Measurements from ENCODE around the gene NAPG.
"Not testable (repeated sequence)": the region's sequence is repeated elsewhere in the genome, so short reads cannot be mapped to it uniquely, and the experiment has no call there.

The NAPG gene

DNA sequence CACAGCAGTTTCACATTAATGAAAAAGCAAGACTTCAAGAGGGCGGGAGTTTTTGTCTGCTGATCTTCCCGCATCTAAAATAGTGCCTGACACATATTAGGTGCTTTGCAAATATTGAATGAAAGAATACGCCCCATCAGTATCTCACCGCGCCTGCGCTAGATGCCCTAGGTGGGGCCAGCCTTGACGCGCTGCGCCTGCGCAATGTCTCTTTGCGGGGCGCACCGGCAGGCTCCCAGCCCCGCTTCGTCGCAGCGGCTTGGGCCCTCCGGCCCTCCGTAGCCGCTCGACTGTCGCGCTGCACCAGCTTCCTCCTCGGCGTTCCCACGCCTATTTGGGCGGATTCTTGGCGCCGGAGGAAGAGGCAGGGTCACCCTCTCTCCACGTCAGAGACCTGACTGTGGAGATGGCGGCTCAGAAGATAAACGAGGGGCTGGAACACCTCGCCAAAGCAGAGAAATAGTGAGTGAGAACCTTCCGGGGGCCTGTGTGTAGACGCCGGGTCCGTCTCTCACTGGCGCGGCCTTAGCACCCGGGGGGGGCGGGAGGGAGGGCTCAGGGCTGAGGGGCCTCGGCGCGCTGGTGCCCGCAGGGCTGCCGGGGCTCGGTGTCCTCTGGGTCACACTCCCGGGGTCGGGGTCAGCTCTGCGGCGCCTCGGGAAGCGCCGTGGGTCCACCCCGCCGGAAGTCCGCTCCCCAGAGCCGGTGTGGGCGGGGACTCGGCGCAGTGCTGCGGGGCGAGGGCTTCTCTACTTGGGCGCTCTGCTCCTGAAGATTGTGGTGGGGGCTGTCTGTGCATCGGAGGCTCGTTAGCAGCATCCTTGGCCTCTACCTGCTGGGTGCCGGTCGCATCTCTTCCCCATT, at the start of gene NAPG:
TSS of gene NAPG (plus strand) at position 331 of the 864 bp plus-strand sequence. CDS start at position 407, 76 bp downstream.
- DNase-seq, result peak; percentile 97

DNA sequence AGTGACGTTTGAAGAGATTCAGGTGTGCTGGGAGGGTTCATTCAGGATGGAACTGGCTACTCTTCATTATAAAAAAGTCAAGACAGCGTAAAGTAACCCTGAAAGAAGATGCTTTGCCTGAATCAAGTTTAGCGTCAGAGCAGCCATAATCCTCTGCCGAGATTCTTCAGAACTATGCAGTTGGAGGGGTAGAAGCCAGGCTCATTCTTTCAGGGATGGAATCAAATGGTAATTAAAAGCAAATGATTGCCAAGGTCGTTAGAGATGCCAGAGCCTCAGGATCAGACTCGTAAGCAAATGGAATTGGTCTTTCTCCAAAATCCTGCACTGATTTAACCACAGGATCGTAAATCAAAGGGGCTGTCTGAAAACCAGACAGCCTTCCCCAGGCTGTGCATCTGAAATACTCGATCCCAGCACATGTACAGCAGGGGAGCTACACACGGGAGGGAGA, 49.5 kb upstream of the NAPG start:
- no peak for DNase-seq

DNA sequence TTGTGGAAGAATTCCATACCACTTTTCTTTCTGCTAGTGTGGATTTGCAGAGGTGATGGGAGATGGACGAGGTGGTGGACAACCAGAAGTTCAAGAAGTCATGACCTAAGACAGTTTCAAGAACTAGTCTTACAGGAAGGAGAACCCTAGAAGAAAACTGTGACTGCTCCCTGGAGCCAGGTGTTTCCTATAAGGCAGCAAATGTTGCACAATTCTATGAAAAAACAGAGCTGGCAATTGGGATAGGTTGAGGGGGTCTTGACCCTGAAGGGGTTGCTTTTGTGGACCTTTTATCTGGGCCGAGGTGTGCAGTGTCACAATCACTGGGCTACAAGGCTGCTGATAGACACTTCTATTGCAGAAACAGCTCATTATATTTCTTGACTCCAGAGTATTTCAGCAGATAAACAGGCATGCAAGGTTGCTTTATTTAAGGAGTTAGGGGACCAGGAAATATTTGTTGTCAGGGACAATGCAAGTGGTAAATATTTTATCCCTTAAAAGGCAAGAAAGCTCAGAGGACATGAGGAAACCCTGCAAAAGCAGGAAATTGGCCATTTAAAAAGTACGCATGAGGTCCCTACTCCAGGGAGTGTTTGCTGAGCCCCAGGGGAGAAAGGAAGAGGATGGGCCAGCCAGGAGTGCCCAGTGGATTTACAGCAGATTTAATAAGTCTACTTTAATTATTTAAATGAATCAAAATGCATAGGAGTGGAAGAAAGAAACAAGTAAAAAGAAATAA, 48.5 kb upstream of the NAPG start:
- DNase-seq, result peak; percentile 65

DNA sequence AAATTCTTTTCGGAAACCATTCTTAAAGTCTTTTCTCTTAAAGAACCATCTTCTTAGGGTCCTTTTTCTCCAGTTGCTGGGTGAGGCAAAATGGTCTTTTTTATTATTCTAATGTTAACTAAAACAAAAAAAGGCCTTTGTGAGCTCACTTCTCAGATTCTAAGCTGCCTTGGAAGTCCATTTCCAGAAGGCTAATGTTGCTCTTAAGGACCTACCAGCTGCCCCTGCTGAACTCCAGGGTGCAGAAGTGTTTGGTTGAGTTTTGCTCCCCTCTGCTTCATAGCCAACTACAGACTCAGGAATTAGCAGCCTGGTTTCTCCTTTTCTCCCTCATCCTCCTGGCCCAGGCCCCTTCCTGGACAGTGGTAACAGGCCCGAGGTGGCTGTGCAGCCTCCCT, 48.0 kb upstream of the NAPG start:
- no peak for DNase-seq

DNA sequence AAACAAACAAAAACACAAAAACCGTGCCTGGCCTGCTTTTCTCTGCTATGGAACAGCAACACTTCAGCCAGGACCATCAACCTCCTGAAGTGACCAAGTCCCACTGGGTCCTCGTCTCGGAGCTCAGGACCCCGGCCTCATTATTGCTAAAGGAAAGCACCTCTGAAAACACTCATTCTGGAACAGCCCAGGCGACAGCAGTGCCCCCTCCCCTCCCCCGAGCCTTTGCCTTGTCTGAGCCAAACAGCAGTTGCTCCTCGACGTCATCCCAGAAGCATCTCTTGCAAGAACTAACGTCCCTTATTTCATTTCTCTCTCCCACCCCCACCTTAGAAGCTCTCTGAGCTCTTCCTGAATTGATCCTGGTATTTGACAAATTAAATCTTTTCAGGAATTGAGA, 44.0 kb upstream of the NAPG start:
- no peak for DNase-seq

DNA sequence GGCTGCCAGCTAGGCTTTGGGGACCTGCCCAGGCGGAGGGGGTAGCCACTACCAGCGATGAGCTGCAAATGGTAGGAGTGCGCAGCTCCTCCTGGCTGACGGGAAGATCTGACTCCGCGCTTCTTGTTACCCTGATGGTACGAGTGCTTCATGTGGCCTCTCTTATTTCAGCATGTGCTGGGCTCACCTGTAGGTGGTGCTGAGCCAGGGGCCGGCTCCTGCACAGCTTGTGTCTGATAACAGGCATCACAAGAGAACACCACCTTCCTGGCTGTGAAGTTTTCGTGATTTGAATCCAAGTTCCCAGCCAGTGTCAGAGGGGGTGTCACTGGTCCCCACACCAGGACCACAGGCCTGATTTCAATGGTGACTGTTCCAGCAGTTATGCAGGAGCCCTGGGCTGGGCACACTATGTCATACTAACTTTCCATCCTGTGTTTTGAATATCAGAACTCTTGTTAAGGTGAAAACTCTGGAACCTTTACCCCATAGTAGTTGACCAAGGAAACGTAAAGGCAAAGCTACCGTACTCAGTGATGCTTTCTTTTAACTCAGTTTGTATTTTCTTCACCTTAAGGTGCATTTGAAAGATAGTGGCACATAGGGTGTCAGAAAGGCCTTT, 43.4 kb upstream of the NAPG start:
- DNase-seq, result no peak

DNA sequence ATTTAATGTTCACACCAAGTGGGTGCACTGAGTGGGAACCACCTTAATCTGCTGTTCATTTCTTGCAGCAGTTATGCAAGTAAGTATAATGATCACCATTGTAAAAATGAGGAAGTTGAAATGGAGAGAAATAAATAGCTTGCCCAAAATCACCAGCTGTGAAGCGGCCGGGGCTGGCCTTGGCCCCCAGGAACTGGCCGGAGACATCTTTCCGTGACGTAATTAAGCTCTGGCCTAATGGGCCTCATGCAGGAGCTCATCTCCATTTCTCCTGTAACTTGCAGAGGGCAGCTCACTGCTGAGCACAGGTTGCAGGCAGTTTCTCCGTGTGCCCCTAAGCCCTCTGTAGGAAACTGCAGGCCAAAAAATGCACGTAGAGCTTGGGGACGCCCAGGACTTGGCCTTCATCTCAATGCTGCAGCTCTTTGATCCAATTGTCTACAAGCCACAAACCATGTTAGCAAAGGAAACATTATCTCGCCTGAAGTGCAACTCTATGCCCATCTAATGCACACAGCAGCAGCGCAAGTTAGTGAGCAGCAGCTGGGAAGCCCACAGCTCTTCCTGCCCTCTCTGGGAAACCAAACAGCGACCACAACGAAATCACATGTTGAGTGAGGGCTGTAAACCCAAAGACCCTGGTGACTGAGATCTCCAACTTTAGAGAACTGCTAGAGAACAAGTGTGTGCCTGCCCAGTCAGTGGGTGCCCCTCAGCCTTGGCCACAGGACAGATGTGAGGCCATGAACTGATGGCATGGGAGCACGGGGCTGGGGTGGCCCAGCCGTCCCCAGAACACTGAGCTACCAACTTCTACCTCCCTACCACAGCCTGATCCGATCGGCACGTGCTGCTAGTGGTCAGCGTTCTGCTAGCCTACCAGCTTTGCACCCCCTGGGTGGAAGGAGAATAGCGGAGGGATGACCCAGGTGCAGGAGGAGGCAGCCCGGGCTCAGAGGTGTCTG, 42.6 kb upstream of the NAPG start:
- DNase-seq, result no peak

DNA sequence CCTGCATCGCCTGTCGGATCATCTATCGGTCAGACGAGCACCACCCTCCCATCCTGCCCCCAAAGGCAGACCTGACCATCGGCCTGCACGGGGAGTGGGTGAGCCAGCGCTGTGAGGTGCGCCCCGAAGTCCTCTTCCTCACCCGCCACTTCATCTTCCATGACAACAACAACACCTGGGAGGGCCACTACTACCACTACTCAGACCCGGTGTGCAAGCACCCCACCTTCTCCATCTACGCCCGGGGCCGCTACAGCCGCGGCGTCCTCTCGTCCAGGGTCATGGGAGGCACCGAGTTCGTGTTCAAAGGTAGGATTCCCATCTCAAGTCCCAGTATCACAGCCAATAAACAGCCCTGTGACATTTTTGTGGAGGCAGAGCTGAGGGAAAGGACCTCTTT, 40.4 kb upstream of the NAPG start:
- no peak for DNase-seq

DNA sequence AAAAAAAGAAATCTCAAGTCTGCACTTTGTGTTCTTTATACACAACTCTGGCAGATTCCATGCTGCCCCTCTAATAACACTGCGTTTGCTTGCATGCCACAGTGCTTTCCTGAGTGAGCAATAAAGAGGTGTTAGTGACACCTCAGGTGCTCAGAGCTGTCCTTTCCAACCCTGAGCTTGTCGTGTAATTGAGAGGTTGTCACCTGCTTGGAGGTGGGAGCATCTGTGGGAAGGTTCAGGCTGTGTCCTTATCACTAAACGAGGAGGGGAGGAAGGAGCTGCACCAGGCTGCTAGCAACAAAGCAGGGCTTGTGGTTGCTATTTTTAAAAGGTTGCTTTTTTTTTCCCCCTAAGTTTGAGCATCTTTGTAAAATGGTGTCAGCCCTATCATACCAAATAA, 39.5 kb upstream of the NAPG start:
- no peak for DNase-seq

DNA sequence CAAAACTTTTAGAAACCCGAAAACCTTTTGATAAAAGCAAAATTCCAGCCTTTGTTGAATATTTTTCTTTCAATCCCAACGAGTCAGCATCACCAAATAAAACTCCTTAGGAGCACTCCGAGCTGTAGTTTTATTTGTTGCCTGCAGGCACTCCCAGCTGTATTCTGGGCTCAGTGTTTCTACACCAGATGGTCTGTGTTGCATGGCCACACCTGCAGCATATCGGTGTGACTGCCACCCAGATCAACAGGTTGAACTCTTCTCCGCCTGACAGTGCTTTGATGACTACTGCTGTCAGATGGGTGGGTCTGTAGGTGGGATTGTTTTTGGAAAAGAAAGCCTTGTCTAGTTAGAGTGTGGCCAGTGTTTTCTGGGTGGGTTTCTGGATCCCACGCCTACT, 38.7 kb upstream of the NAPG start:
- no peak for DNase-seq

DNA sequence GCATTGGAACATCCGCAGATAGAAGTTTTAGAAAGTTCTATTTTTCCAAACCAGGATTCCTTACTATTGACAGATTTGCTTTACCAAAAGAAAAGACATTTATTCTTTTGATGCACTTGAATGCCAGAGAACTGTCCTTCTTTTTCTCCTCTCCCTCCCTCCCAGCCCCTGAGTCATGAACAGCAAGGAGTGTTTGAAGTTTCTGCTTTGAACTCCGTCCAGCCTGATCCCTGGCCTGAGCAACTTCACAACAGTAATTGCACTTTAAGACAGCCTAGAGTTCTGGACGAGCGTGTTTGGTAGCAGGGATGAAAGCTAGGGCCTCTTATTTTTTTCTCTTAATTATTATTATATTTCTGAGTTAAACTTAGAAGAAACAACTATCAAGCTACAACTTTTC, 37.8 kb upstream of the NAPG start:
- no peak for DNase-seq

DNA sequence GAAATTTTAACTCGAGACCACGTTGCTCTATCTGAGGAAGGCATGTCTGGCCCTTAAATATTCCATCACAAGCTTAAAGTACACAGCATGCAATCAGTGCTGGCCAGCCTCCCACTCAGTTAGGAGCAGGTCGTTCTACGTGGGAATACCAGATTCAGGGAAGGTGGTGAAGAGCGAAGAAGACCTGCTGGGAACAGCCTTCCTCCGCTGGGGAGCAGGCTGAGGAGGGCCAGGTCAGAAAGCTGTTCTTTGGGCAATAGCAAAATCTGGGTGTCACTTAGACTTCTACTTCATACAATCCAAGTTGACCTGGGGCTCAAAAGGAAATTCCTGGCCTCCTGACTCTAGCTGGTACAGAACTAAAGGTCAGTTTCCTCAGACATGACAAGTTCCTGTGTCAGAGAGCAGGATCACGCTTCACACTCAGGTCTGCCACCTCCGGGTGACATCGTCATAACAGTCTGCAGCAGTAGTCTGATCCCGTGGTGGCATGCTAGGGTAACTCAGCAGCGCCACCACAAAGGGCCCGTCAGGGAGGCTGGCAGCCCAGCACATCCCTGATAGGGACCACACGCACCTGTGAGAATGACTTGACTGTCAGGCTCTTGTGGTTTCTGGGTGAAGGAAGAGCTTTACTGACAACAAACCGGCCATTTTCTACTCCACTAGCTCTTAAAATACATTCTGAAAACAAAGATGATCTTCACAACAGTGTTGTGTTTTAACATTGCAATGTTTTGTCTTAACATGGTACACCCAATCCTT, 35.2 kb upstream of the NAPG start:
- no peak for DNase-seq

DNA sequence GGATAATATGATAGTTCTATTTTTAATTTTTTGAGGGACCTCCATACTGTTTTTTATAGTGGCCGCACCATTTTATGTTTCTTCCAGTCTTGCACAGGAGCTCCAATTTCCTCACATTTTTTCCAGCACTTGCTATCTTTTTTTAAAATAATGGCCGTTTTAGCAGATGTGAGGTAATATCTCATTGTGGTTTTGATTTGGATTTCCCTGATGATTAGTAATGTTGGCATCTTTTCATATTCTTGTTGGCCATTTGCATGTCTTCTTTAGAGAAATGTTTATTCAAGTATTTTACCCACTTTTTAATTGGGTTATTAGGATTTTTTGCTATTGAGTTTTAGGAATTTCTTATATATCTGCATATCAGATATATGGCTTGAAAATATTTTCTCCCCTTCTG, 29.9 kb upstream of the NAPG start:
- DNase-seq, result no peak

DNA sequence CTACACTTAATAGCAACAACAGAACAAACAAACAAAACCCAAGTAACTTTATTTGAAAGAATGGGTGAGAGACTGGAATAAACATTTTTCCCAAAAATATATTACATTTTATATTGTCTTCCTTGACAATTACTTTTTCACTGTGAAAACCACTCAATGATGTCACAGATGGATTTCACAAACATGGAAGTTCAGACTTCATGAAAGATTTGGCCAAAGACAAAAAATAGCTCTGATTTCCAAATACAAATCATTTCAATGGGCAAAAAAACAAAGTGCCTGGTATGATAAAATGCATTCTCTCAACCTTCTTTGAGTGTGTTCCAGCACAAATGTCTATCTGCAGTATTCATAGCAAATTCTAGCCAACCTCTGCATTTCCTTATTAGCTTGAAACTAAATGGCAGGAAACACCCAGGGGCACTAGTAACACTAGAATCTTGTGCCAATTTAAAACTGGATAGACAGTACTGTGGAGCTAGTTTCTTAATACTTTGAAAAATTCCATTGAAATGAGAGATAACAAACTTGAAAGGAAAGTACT, 28.5 kb upstream of the NAPG start:
- DNase-seq, result no peak

DNA sequence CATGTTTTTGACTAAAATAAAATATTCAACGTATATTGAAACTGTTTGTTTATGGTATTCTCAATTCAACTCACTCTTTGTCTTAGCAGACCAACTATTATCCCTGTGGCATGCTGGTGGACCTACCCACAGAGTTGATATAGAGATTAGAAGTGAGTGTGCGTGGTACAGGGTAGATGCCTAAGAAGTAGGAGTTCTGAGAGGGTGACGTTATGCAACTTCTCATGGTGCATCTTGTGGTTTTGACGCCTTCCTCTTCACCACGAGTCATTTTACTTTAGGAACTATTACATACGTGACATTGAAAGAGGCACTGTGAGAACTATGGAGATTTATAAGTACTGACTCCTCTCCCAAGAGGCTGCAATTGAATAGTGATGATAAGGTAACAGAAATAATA, 26.6 kb upstream of the NAPG start:
- DNase-seq, result no peak

DNA sequence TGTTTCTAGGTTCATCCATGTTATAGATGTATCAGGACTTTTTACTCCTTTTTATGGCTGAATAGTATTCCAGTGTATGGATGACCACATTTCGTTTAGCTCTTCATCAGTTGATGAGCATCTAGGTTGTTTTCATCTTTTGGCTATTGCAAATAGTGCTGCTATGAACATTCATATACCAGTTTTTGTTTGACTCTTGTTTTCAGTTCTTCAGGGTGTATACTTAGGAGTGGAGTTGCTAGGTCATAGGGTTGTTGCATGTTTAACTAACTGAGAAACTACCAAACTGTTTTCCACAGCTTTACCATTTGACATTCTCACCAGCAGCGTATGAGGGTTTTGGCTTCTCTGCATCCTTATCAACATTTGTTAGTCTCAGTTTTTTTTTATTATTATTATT, 25.8 kb upstream of the NAPG start:
- no peak for DNase-seq

DNA sequence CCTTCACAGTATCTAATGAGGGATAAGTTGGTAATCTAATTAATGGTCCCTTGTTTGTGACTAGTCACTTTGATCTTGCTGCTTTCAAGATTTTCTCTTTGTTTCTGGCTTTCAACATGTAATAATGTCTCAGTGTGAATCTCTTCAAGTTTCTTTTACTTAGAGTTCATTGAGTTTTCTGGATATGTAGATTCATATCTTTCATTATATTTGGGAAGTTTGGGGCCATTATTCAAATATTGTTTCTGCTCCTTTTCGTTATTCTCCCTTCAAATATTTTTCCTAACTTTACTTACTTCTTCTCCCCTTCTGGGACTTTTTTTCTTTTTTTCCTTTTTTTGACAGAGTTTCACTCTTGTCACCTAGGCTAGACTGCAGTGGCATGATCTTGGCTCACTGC, 21.1 kb upstream of the NAPG start:
- DNase-seq, result no peak

DNA sequence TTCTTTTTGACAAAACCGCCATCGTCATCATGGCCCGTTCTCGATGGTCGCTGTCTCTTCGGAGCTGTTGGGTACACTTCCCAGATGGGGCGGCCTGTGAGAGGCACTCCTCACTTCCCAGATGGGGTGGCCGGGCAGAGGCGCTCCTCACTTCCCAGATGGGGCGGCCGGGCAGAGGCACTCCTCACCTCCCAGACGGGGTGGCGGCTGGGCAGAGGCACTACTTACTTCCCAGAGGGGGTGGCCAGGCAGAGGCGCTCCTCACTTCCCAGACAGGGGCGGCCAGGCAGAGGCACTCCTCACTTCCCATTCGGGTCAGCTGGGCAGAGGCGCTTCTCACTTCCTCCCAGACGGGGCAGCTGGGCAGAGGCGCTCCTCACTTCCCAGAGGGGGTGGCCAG, 19.9 kb upstream of the NAPG start:
- DNase-seq, result not testable (repeated sequence)

DNA sequence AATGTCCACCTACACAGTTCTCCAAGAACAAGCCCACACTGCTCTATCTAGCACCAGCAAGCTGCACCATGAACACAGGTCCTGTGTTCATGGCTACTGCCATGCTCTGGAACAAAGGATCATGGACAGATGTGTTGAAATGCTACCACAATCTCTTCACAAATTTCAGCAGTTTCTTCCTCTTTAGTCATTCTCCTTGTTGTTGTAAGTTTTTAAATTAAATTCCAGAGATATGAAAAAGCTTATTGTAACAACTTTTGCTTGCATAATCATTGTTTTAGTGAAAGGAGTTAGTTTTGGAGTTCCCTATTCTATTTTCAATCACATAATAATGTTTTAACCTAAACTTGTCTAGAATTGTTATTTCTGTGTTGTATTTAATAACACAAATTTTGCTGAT, 17.2 kb upstream of the NAPG start:
- DNase-seq, result no peak

DNA sequence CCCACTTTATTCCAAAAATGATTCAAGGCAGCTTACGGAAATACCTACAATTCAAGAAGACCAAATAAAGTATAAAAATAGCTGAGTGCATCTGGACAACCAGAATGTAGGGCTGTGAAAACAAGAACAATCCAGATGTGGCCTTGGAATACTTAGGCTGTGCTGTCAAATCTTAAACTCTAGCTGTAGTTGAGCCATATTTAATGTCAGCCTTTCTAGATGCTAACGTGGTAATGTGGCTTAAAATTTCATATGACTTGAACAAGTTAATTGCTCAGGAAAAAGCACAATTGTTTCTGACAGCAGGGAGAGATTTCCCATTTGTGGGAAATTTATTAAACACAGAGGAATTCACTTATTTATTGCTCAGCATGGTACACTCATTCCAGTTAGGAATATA, 14.6 kb upstream of the NAPG start:
- no peak for DNase-seq

DNA sequence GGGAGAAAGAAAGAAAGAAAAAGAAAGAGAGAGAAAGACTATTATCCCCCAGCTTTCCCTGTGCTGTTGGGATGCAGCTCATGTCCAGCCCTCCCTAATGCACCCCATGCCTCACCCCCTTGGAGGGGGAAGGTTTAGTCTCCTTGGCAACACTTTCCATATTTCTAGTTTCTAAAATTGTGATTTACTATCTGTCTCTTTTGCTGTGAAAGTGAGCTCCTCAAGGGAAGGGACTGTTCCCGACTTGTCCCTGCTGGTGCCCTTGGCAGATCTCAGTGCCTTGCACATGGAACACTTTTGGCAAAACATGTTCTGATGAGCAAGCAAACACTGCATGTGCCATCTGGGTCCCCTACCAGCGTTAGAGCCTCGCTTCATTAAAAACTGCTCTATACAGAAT, 11.7 kb upstream of the NAPG start:
- no peak for DNase-seq

DNA sequence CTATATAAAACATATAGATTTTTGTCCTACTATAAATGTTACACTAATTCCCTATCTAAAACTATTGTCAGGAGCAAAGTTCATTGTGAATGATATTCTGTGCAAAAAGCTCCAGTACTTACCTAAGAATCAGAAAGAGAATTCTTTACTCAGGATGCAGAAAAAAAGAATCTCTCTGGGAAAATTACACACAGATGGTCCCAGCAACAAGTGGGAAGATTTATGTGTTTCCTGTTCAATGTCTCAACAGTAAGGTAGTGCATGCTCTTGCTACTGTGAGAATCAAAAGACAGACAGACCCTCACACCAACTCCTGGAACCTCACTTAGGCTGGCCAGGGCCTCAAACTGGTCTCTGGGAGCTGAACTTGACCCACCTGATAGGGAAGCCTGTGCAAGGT, 11.2 kb upstream of the NAPG start:
- no peak for DNase-seq

Measured in NCI-H146 (cell line).